ENCODE data around the gene PTMS. TPM values are rescaled to one million over a fixed set of nuclear protein-coding genes. Genes with fewer than 3 reads are reported as not detected.

The PTMS gene
- total RNA-seq, 1 donor from 2014 or later: 134 TPM

- Mint-ChIP-seq H3K27me3 (ENCODE audit: insufficient read depth, low read depth) (peaks cover 3% of the 10 kb centered on the region), H3K36me3 (no peaks in the 10 kb centered on the region), H3K4me3 (peak overlapping the region; percentile 64), H3K4me1 (peaks cover 43% of the 10 kb centered on the region), H3K9me3 (no peaks in the 10 kb centered on the region), H3K27ac (peak overlapping the region; percentile 98)
- Histone ChIP-seq H3F3A (ENCODE audit: low read depth) (peaks cover 11% of the 10 kb centered on the region), H3K9me3 (ENCODE audit: low read depth) (no peaks in the 10 kb centered on the region), H3K4me3 (no peak overlapping the region), H2AFZ (replicated peaks) (peak overlapping the region; percentile 100), H3K4me2 (peak overlapping the region; percentile 51), H4K20me1 (ENCODE audit: low read depth) (no peaks in the 10 kb centered on the region), H3K27me3 (no peaks in the 10 kb centered on the region), H3K27ac (no peak overlapping the region), H3K9ac (no peak overlapping the region), H3K79me2 (ENCODE audit: low read depth) (no peaks in the 10 kb centered on the region), H3K36me3 (no peaks in the 10 kb centered on the region), H3K4me1 (peaks cover 26% of the 10 kb centered on the region)
- TF ChIP-seq EZH2 (IDR thresholded peaks at IDR 0.05) (no peak), EZH2phosphoT487 (IDR thresholded peaks at IDR 0.05) (no peak), CTCF (IDR thresholded peaks at IDR 0.05) (no peak)
- DNase-seq (ENCODE audit: low spot score): no peak
Measured at GRCh38 chr12:6791931-6792520, 25.9 kb downstream of the PTMS start.

- H3K9me3 Mint-ChIP-seq: no peaks in the 10 kb centered on the region
- Histone ChIP-seq H3K4me1 (peaks cover 23% of the 10 kb centered on the region), H3F3A (ENCODE audit: low read depth) (peaks cover 6% of the 10 kb centered on the region), H2AFZ (replicated peaks) (peak overlapping the region; percentile 100), H3K4me3 (no peak overlapping the region), H3K27ac (no peak overlapping the region), H3K27me3 (no peaks in the 10 kb centered on the region), H3K36me3 (no peaks in the 10 kb centered on the region), H3K9ac (no peak overlapping the region), H4K20me1 (ENCODE audit: low read depth) (no peaks in the 10 kb centered on the region), H3K79me2 (ENCODE audit: low read depth) (no peaks in the 10 kb centered on the region), H3K9me3 (ENCODE audit: low read depth) (no peaks in the 10 kb centered on the region), H3K4me2 (peak overlapping the region; percentile 51)
- peak overlapping the region; percentile 64 for H3K4me3 Mint-ChIP-seq
- TF ChIP-seq EZH2 (IDR thresholded peaks at IDR 0.05) (no peak), CTCF (IDR thresholded peaks at IDR 0.05) (no peak), EZH2phosphoT487 (IDR thresholded peaks at IDR 0.05) (no peak)
- peaks cover 3% of the 10 kb centered on the region for H3K27me3 Mint-ChIP-seq (ENCODE audit: insufficient read depth, low read depth)
- peak overlapping the region; percentile 98 for H3K27ac Mint-ChIP-seq
- H3K36me3 Mint-ChIP-seq: no peaks in the 10 kb centered on the region
- DNase-seq (ENCODE audit: low spot score): peak; percentile 49
- peaks cover 38% of the 10 kb centered on the region for H3K4me1 Mint-ChIP-seq
Measured at GRCh38 chr12:6792522-6793201, 26.5 kb downstream of the PTMS start.

GRCh38 chr12:6795088-6795487 lies 28.9 kb downstream of the PTMS start:
- Mint-ChIP-seq H3K27ac (no peak overlapping the region), H3K4me3 (no peak overlapping the region), H3K36me3 (no peaks in the 10 kb centered on the region), H3K9me3 (no peaks in the 10 kb centered on the region), H3K4me1 (peaks cover 33% of the 10 kb centered on the region), H3K27me3 (ENCODE audit: insufficient read depth, low read depth) (peaks cover 3% of the 10 kb centered on the region)
- no peak for DNase-seq (ENCODE audit: low spot score)
- Histone ChIP-seq H3K27me3 (no peaks in the 10 kb centered on the region), H3K4me1 (peaks cover 13% of the 10 kb centered on the region), H3K9me3 (ENCODE audit: low read depth) (no peaks in the 10 kb centered on the region), H3K4me3 (no peak overlapping the region), H3K79me2 (ENCODE audit: low read depth) (no peaks in the 10 kb centered on the region), H3K4me2 (no peak overlapping the region), H4K20me1 (ENCODE audit: low read depth) (no peaks in the 10 kb centered on the region), H3K9ac (no peak overlapping the region), H3F3A (ENCODE audit: low read depth) (peaks cover 6% of the 10 kb centered on the region), H2AFZ (replicated peaks) (no peak overlapping the region), H3K36me3 (no peaks in the 10 kb centered on the region), H3K27ac (no peak overlapping the region)
- TF ChIP-seq EZH2phosphoT487 (IDR thresholded peaks at IDR 0.05): no peak
- TF ChIP-seq CTCF (IDR thresholded peaks at IDR 0.05): no peak
- no peak for TF ChIP-seq EZH2 (IDR thresholded peaks at IDR 0.05)

All from neural progenitor cell (in vitro differentiated cells).